ENCODE data around the gene SEMA4C.

GRCh38 chr2:96903318-96903717 is 33.4 kb upstream of the SEMA4C start:
- TF ChIP-seq, protein P1, sequence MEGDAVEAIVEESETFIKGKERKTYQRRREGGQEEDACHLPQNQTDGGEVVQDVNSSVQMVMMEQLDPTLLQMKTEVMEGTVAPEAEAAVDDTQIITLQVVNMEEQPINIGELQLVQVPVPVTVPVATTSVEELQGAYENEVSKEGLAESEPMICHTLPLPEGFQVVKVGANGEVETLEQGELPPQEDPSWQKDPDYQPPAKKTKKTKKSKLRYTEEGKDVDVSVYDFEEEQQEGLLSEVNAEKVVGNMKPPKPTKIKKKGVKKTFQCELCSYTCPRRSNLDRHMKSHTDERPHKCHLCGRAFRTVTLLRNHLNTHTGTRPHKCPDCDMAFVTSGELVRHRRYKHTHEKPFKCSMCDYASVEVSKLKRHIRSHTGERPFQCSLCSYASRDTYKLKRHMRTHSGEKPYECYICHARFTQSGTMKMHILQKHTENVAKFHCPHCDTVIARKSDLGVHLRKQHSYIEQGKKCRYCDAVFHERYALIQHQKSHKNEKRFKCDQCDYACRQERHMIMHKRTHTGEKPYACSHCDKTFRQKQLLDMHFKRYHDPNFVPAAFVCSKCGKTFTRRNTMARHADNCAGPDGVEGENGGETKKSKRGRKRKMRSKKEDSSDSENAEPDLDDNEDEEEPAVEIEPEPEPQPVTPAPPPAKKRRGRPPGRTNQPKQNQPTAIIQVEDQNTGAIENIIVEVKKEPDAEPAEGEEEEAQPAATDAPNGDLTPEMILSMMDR (IDR thresholded peaks at IDR 0.05) = no peak
- TF ChIP-seq POLR2A (IDR thresholded peaks at IDR 0.05) (no peak), POLR2AphosphoS5 (IDR thresholded peaks at IDR 0.05) (no peak), EP300 (IDR thresholded peaks at IDR 0.05; ENCODE audit: low read depth) (no peak)

Data from transverse colon (tissue), 4 donors.